Activated CD4-positive, alpha-beta T cell treated with anti-CD3 and anti-CD28 coated beads for 24 hours (primary cell): ENCODE measurements around the gene DNAH6.

Experiments
- DNase-seq, 2 donors: peaks; one replicate each; pipeline ENCODE4 v3.0.0-alpha.2; 2020; ENCODE audit warnings: low read depth in 2 of 2

DNAH6 gene

DNA sequence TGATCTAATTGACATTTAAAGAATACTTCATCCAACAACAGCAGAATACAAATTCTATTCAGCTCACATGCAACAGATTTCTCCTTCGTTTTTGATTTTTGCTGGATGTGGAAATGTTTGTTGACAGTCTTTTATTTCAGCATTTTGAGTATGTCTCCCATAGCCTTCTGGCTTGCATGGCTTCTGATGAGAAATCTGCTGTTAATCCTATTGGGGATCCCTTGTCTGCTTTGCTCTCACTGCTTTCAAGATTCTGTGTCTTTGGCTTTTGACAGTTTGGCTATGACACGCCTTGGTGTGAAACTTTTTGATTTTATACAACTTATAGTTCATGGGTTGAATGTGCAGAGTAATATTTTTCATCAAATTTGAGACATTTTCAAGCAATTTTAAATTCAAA lies 319.9 kb downstream of the DNAH6 start:
- no peak for DNase-seq

DNA sequence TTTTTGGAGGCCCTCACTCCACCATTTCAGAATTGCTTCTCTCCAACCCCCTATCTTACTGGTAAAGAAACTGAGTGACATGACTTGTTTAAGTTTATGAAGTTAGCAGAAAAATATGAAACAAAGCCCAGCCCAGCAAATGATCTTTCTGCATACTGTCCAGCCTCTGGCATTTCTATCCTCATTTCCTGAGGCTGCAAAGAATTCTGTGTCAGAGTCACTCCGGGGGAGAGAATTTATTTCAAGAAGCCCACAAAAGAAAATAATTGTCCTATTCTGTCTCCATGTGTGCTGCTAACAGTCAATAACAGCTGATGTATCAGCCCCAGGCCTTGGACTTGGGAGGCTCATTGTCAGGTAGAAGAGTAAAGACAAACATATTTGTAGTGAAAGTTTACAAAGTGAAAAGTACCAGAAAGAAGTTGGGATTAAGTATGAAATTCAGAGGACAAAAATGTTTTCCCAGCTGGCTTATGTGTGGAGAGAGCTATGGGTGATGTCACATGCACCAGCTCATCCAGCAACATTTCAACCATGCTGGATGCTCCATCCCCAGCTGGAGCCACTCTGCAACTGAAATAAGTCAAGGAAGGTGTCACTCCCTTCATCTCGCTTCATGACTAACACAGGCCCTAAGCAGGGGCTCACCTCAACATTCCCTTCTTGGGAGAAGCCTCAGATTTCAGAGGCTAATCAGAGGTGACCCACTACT lies 322.3 kb downstream of the DNAH6 start:
- no peak for DNase-seq

DNA sequence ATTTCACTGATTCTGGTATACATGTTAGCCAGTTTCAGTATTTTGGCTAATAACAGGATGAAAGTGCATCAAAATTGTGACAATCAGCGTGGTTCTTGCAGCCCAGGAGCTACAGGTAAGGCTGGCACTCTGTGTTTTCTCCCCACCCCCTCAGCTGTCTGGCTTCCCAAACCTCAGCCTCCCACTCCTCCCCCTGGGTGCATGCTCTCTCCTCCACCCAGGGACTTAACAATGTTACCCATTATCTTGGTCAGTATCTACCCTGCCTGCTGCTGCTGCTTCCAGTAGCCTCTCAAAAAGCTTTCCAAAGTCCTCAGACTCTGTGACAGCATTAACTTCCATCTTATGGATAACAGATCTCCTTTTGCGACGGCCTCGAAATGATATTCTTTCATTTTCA lies 323.6 kb downstream of the DNAH6 start:
- DNase-seq = no peak

DNA sequence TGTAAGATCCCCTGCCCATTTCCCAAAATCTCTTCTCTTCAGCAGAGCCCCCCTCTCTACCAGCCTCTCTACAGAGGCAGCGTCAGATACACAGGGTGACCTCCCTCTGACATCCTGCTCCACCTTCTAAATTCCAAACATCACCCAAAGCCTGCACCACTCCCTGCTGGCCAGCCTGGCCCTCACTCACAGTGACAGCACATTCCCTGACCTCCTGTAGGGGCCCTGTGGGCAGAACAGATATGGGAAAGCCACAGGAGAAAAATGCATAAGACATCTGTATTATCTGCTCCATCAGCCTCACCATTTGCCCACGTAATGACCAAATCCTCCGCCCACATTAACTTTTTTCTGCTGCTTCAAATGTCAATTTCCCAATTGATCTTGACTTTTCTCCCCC lies 324.0 kb downstream of the DNAH6 start:
- DNase-seq = no peak

DNA sequence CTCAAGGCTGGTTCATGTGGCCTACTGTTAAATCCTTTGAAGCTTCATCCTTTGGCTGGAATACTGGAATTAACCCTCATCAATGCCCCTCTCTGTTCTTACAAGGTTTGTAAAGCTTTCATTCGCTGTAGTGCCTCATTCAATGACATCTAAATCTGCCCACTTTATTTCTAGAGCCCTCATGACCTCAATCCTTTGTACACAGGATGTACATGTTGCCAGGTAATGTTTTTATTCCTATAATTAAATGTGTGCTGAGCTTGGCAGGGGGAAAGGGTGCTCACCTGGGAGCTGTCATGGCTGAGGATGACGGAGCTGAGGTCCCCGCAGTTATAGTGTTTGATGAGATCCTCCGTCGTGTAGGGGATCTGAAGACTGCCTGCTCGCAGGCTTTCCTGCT lies 325.3 kb downstream of the DNAH6 start:
- no peak for DNase-seq

- no peak for DNase-seq
Measured at GRCh38 chr2:84844141-84844540, 327.8 kb downstream of the DNAH6 start.

GRCh38 chr2:84846041-84846663 lies 329.9 kb downstream of the DNAH6 start:
- no peak for DNase-seq

DNA sequence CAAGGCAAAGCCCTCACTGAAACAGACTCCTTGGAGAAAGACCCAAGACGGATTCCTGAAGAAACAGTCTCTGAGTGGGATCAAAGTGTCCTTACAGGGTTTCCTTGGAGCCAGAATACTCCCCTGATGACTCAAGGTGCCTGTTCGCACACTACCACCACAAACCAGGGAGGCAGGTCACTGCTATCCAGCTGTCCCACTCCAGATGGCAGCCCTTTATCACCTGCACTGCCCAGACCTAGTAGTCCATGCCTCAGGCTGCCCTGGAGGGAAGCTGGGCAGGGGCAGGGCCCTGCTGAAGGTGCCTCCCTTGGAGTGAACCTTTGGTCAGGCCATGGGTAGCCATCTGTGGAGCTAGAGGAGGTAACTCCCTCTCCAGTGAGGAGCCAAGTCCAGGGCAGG lies 330.4 kb downstream of the DNAH6 start:
- no peak for DNase-seq

DNA sequence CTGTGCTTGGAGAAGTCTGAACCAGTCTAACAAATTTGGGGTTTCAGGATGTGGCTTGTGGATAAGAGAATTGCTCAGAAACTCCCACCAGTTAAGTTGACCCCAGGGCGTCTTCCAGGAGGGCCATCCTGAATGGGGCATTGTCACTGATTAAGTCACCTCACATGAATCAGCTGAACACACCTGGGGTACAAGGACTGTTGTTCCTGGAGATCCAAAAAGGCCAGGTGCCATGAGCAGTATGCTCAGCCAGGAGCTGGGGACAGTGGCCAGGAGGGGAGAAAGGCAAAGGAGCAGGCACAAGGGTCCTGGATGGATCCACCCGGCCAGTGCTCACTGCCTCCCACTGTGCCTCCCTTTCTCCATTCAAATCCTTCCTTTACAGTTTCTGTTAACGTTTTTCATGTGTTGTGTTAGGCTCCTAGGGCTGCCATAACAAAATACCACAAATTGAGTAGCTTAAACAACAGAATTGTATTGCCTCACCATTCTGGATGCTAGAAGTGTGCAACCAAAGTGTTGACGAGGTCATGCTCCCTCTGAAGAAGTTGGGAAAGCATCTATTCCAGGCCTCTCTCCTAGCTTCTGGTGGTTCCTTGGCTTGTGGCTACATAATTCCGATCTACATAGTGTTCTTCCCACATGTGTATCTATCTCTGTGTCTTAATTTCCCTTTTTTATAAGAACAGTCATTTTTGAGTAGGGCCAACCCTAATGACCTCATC lies 331.2 kb downstream of the DNAH6 start:
- no peak for DNase-seq

DNA sequence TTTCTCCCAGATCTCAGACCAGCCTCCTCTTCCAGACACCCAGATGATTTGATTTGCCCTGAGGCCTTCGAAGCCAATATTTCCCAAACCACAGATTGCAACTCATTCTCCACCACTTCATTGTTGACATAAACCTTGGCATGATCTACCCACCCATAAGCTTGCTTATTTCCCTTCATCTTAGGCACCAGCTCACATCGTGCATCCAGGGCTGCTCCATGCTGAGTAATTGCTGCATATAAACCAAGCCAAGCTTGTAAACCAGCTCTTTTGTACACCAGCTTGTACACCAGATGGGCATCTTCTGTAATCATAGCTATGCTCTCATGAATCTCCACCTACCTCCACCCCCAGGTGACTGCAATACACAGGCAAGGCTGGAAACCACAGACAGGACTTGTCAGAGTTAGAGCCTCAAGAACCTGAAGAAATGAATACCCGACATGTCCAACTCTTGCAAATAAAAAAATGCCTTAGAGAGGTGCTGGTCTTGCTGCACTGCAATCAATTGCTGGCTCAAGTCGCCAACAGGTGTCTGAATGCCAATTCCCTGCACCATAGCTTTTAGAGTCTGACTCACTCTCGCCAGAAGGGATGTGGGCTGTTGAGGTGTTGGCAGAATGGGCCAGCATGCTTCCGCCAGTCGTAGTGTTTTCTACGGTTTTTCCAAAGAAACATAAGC lies 333.1 kb downstream of the DNAH6 start:
- DNase-seq = no peak

GRCh38 chr2:84850471-84850870 lies 334.2 kb downstream of the DNAH6 start:
- DNase-seq = no peak

- no peak for DNase-seq
Measured at GRCh38 chr2:84851876-84852275, 335.6 kb downstream of the DNAH6 start.

- DNase-seq = no peak
Measured at GRCh38 chr2:84854850-84855249, 338.6 kb downstream of the DNAH6 start.

GRCh38 chr2:84855731-84856130 lies 339.4 kb downstream of the DNAH6 start:
- no peak for DNase-seq

GRCh38 chr2:84856787-84857186 lies 340.5 kb downstream of the DNAH6 start:
- no peak for DNase-seq

GRCh38 chr2:84857566-84857965 lies 341.3 kb downstream of the DNAH6 start:
- no peak for DNase-seq

GRCh38 chr2:84858123-84858522 lies 341.8 kb downstream of the DNAH6 start:
- no peak for DNase-seq

GRCh38 chr2:84858937-84859336 lies 342.6 kb downstream of the DNAH6 start:
- DNase-seq = no peak

DNA sequence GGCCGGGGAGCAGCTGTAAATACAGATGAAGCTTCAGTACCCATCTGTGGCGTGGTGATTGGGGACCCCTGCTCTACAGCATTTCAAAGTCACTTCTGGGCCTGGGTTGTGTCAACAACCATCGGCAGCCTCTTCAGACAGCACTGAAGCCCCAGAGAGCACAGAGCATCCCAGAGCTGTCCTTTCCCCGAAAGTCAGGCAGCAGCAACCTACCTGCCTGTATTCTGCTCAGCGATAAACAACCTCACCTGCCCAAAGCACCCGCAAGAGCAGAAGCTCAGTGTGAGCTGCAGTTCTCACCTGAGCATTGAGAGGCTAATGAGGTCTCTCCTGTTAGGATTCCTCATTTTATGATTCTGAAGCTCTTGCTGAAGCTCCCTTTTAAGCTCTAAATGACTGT lies 345.2 kb downstream of the DNAH6 start:
- no peak for DNase-seq

DNA sequence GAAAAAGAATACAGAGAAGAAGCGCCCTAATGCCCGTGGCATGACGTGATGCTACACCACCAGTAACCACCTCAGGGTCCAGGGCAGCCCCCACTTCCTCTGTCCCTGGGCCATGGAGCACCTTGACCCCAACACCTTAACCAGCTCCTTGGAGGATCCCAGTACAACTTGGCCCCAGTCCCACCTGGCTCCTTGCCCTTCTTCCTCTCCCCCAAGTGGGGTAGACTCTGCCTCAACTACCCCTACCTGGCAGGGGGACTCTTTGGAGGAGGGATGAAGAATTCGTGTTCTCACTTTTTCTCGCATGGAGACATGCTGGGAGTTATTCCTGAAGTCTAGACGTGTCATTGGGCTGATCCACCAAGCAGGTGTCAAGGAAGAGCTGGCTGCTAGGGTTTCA lies 345.7 kb downstream of the DNAH6 start:
- DNase-seq = no peak

DNA sequence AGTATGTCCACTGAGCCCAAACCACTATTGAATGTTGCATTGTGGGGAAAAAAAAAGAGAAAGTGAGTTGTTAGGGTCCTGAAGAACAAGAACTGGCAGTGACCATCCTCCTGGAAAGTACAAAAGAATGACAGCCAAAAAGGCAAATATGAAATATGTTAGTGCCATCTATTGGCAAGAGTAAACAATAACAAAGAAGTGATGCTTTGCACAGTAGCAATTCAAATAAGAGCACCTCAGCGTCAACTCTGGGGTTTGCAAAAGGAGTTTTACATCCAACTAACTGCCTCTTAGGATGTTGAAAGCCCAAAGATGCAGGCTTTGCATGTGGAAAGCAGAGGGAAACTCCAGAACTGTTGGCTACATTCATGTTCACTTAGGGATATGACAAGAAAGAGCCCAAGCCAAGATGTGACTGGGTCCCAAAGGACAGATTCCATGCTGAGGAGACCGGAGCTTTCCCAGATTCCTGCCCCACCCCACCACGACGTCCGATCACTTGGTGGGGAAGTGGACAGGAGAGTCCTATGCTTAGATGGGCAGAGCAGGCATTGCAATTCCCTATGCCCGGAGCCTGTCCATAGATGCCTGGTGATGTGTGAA lies 349.0 kb downstream of the DNAH6 start:
- no peak for DNase-seq

DNA sequence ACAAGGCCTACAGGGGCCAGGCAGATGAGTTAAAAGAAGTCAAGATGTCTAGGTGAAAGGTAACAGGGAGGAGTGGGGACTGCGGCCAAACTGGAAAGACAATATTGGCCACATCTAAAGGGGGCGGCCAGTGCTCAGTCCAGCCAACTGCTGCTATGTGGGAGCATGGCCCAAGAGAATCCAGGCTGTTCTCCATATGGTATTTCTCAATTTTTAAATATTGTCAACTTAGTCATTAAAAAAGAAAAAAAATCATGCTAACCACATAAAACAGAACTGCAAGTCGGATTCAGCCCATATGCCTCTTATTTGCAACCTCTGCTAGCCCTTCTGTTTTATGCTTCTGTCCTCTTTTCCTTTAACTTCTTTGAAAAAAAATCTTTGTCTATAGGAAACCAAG lies 349.8 kb downstream of the DNAH6 start:
- no peak for DNase-seq
